RWPE2 (cell line): ENCODE measurements around the gene OLFML2B.

ENCODE experiments used
- ATAC-seq: fragments of 200-7000 bp; cut with Tn5 transposase; 3 replicates; pipeline ENCODE4 v1.9.1; 2021; ENCODE audit warnings: low read depth
- DNase-seq: peaks from one replicate; pipeline ENCODE4 v3.0.0-alpha.2; 2020; ENCODE audit warnings: low spot score
- H3K27ac ChIP-seq: fragments of 450-650 bp; 2 replicates; pipeline ENCODE4 v1.5.1; 2017; ENCODE audit warnings: mild to moderate bottlenecking; ENCODE audit not compliant: poor library complexity, severe bottlenecking
- H3K27me3 ChIP-seq: fragments of 250-450 bp; sonication (Bioruptor Pico); 2 replicates; pipeline ENCODE4 v1.5.1; 2021; ENCODE audit warnings: mild to moderate bottlenecking, moderate library complexity; ENCODE audit not compliant: insufficient read depth, poor library complexity, severe bottlenecking
- H3K36me3 ChIP-seq: fragments of 250-450 bp; sonication (Bioruptor Pico); 2 replicates; pipeline ENCODE4 v1.5.1; 2020; ENCODE audit warnings: low read depth, mild to moderate bottlenecking, moderate library complexity
- H3K4me1 ChIP-seq: fragments of 250-450 bp; sonication (Bioruptor Pico); 2 replicates; pipeline ENCODE4 v1.5.1; 2021; ENCODE audit warnings: mild to moderate bottlenecking, moderate library complexity; ENCODE audit not compliant: insufficient read depth, poor library complexity, severe bottlenecking
- H3K4me3 ChIP-seq: fragments of 250-450 bp; sonication (Bioruptor Pico); 2 replicates; pipeline ENCODE4 v1.5.1; 2021; ENCODE audit warnings: mild to moderate bottlenecking, moderate library complexity; ENCODE audit not compliant: severe bottlenecking
- H3K9me3 ChIP-seq: fragments of 250-450 bp; sonication (Bioruptor Pico); 2 replicates; pipeline ENCODE4 v1.5.1; 2021; ENCODE audit warnings: mild to moderate bottlenecking, moderate library complexity; ENCODE audit not compliant: severe bottlenecking
- CTCF ChIP-seq: fragments of 450-650 bp; IDR thresholded peaks from one replicate; pipeline ENCODE4 v1.5.1; 2017; ENCODE audit warnings: mild to moderate bottlenecking, moderate library complexity; ENCODE audit not compliant: poor library complexity, severe bottlenecking

OLFML2B gene

GRCh38 chr1:161997152-161997551 is 26.5 kb downstream of the OLFML2B start:
- no peak overlapping the region for H3K27ac ChIP-seq
- no peak overlapping the region for H3K4me3 ChIP-seq
- no peaks in the 10 kb centered on the region for H3K4me1 ChIP-seq
- H3K27me3 ChIP-seq: no peaks in the 10 kb centered on the region
- DNase-seq (no peak), ATAC-seq (no peak)
- TF ChIP-seq CTCF: no peak
- no peaks in the 10 kb centered on the region for H3K9me3 ChIP-seq
- no peaks in the 10 kb centered on the region for H3K36me3 ChIP-seq

GRCh38 chr1:161994175-161994668 is 29.4 kb downstream of the OLFML2B start:
- Histone ChIP-seq H3K27me3 (no peaks in the 10 kb centered on the region), H3K4me3 (no peak overlapping the region), H3K36me3 (no peaks in the 10 kb centered on the region), H3K4me1 (no peaks in the 10 kb centered on the region), H3K27ac (no peak overlapping the region), H3K9me3 (no peaks in the 10 kb centered on the region)
- ATAC-seq (no peak), DNase-seq (no peak)
- TF ChIP-seq CTCF: no peak

- TF ChIP-seq CTCF: no peak
- Histone ChIP-seq H3K4me1 (no peaks in the 10 kb centered on the region), H3K9me3 (no peaks in the 10 kb centered on the region), H3K27ac (no peak overlapping the region), H3K27me3 (no peaks in the 10 kb centered on the region), H3K4me3 (no peak overlapping the region), H3K36me3 (no peaks in the 10 kb centered on the region)
- DNase-seq (no peak), ATAC-seq (no peak)
These were observed 30.1 kb downstream of the OLFML2B start for GRCh38 chr1:161993576-161993975.

GRCh38 chr1:161989786-161990185 is 33.9 kb downstream of the OLFML2B start:
- no peak for ATAC-seq
- DNase-seq: no peak
- TF ChIP-seq CTCF: no peak
- H3K27ac ChIP-seq: no peak overlapping the region
- no peaks in the 10 kb centered on the region for H3K27me3 ChIP-seq
- no peak overlapping the region for H3K4me3 ChIP-seq
- no peaks in the 10 kb centered on the region for H3K9me3 ChIP-seq
- H3K4me1 ChIP-seq: no peaks in the 10 kb centered on the region
- no peaks in the 10 kb centered on the region for H3K36me3 ChIP-seq

- Histone ChIP-seq H3K9me3 (no peaks in the 10 kb centered on the region), H3K27ac (no peak overlapping the region), H3K4me1 (no peaks in the 10 kb centered on the region), H3K36me3 (no peaks in the 10 kb centered on the region), H3K27me3 (no peaks in the 10 kb centered on the region), H3K4me3 (no peak overlapping the region)
- DNase-seq (no peak), ATAC-seq (no peak)
- no peak for TF ChIP-seq CTCF
These were observed 34.6 kb downstream of the OLFML2B start for GRCh38 chr1:161989108-161989507.
